Panc1 (cell line): ENCODE results near the gene SETD7.

Experiments
- CTCF ChIP-seq: fragments of 450-650 bp; IDR thresholded peaks from 2 replicates; pipeline ENCODE4 v1.5.1; 2017; ENCODE audit warnings: mild to moderate bottlenecking
- POLR2AphosphoS5 ChIP-seq: IDR thresholded peaks from 2 replicates; pipeline ENCODE4 v1.6.1; 2012; ENCODE audit warnings: mild to moderate bottlenecking, low read depth, low read length, moderate library complexity
- SIN3A ChIP-seq: IDR thresholded peaks from 2 replicates; pipeline ENCODE4 v1.6.1; 2012; ENCODE audit warnings: low read depth, mild to moderate bottlenecking, low read length, moderate library complexity, borderline replicate concordance; ENCODE audit not compliant: insufficient read depth
- TF ChIP-seq, protein P1 (sequence below), 2 experiments: IDR thresholded peaks; 2 replicates each; pipeline ENCODE4 v1.6.1; 2011 to 2012; ENCODE audit warnings: low read depth in 2 of 2, control low read depth in 1 of 2, low read length in 1 of 2, mild to moderate bottlenecking in 1 of 2, moderate library complexity in 1 of 2; ENCODE audit not compliant: insufficient read depth in 1 of 2

DNA sequence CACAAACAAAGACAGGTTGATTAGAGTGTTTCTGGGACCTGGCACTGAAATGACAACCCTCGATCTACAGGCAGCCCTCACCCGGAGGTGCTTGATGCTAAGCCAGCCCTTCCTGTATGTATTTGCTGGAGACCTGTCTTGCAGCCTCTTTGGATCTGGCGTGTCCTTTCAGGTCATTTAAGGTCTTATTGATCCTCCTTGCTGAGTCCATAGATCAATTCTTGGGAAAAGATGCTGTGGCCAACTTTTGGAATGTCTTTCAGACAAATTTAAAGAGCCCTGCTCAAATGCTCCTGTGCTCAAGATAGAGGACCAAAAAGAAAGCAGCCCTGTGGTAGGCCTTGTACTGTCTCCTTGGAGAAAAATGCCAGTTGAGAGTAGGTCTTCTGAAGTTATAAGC, 6.8 kb upstream of the SETD7 start:
- no peak for TF ChIP-seq CTCF
- TF ChIP-seq POLR2AphosphoS5 = no peak
- TF ChIP-seq SIN3A = no peak
- TF ChIP-seq, protein P1, sequence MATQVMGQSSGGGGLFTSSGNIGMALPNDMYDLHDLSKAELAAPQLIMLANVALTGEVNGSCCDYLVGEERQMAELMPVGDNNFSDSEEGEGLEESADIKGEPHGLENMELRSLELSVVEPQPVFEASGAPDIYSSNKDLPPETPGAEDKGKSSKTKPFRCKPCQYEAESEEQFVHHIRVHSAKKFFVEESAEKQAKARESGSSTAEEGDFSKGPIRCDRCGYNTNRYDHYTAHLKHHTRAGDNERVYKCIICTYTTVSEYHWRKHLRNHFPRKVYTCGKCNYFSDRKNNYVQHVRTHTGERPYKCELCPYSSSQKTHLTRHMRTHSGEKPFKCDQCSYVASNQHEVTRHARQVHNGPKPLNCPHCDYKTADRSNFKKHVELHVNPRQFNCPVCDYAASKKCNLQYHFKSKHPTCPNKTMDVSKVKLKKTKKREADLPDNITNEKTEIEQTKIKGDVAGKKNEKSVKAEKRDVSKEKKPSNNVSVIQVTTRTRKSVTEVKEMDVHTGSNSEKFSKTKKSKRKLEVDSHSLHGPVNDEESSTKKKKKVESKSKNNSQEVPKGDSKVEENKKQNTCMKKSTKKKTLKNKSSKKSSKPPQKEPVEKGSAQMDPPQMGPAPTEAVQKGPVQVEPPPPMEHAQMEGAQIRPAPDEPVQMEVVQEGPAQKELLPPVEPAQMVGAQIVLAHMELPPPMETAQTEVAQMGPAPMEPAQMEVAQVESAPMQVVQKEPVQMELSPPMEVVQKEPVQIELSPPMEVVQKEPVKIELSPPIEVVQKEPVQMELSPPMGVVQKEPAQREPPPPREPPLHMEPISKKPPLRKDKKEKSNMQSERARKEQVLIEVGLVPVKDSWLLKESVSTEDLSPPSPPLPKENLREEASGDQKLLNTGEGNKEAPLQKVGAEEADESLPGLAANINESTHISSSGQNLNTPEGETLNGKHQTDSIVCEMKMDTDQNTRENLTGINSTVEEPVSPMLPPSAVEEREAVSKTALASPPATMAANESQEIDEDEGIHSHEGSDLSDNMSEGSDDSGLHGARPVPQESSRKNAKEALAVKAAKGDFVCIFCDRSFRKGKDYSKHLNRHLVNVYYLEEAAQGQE (IDR thresholded peaks at IDR 0.05; ENCODE audit: insufficient read depth in 1 of 2, low read depth in 2 of 2, low read length in 1 of 2) = no peak
